ENCODE data around the gene PTMS. TPM values are rescaled to one million over a fixed set of nuclear protein-coding genes. Genes with fewer than 3 reads are reported as not detected.

PTMS gene
- total and polyA plus RNA-seq, 2 of the 13 experiments (the other 11 are each of a cell fraction or from before 2014, with no cell fraction given): 40.5 to 82.4 TPM

GRCh38 chr12:6759741-6760140 lies 6.4 kb upstream of the PTMS start:
- intact Hi-C loops (cut with micrococcal nuclease; ENCODE audit: unreplicated experiment): no loop called here
- ChIA-PET POLR2A (interaction anchor here (1.2 to 1.3 kb wide), 2 partner anchors 8 to 184 kb away, joined by 3 read pairs; partner anchors contain the start of gene C12orf57), CTCF (ENCODE audit: low intra/inter-chr PET ratio, low total read pairs) (no interaction called here)
- FAIRE-seq (no peak), DNase-seq (ENCODE audit: low spot score) (no peak), ATAC-seq (no peak)
- Histone ChIP-seq H3K4me1 (ENCODE audit: insufficient read depth, low read length) (peaks cover 58% of the 10 kb centered on the region), H3K27ac (ENCODE audit: extremely low read length, insufficient read depth, low read length) (no peak overlapping the region), H3K27me3 (ENCODE audit: control insufficient read depth in 1 of 2, insufficient read depth in 2 of 2, low read length in 2 of 2) (no peaks in the 10 kb centered on the region), H4K20me1 (ENCODE audit: insufficient read depth, low read length) (no peaks in the 10 kb centered on the region), H2AFZ (ENCODE audit: low read length) (no peak overlapping the region), H3K9me3 (ENCODE audit: low read length) (no peaks in the 10 kb centered on the region), H3K9ac (ENCODE audit: insufficient read depth, low read depth, low read length) (no peak overlapping the region), H3K36me3 (replicated peaks in 1 of 2; ENCODE audit: control insufficient read depth in 1 of 2, insufficient read depth in 2 of 2, low read length in 2 of 2) (no peaks in the 10 kb centered on the region), H3K79me2 (ENCODE audit: insufficient read depth, low read length) (no peaks in the 10 kb centered on the region), H3K4me3 (replicated peaks in 1 of 3; ENCODE audit: insufficient read depth in 1 of 3, low read depth in 2 of 3, low read length in 3 of 3) (no peak overlapping the region), H3K4me2 (ENCODE audit: low read depth, low read length) (peak overlapping the region; percentile 41)
- BruUV-seq (replicated peaks): no TSS peak
- in situ Hi-C loops (cut with HindIII; ENCODE audit: extremely low pct_ligation_motif_present, low pct_unique_long_range_greater_than_20kb): no loop called here
- WGBS (ENCODE audit: low lambda C conversion rate): 65% methylated on average over 5 of the region's 5 CpGs
- TF ChIP-seq RNF2 (conservative IDR thresholded peaks at IDR 0.05; ENCODE audit: low read depth): no peak
- no peak for TF ChIP-seq GLMP (CRISPR knock-in tag; IDR thresholded peaks at IDR 0.05; ENCODE audit: borderline replicate concordance)
- TF ChIP-seq HDAC2 (CRISPR knock-in tag; IDR thresholded peaks at IDR 0.05): no peak
- no peak for TF ChIP-seq SALL2 (CRISPR knock-in tag; IDR thresholded peaks at IDR 0.05)
- no peak for TF ChIP-seq ARHGAP35 (CRISPR knock-in tag; IDR thresholded peaks at IDR 0.05; ENCODE audit: borderline replicate concordance)
- no peak for TF ChIP-seq GMEB1 (CRISPR knock-in tag; IDR thresholded peaks at IDR 0.05; ENCODE audit: borderline replicate concordance)
- TF ChIP-seq USF2 (IDR thresholded peaks at IDR 0.05; ENCODE audit: low read depth, low read length): no peak
- TF ChIP-seq USF2 (CRISPR knock-in tag; IDR thresholded peaks at IDR 0.05; ENCODE audit: borderline replicate concordance): no peak
- no peak for TF ChIP-seq NR2F1 (CRISPR knock-in tag; IDR thresholded peaks at IDR 0.05)
- TF ChIP-seq ATM (IDR thresholded peaks at IDR 0.05; ENCODE audit: borderline replicate concordance): no peak
- TF ChIP-seq NRL (CRISPR knock-in tag; IDR thresholded peaks at IDR 0.05; ENCODE audit: borderline replicate concordance): no peak
- no peak for TF ChIP-seq NR2F6 (IDR thresholded peaks at IDR 0.05)
- no peak for TF ChIP-seq NR2F6 (CRISPR knock-in tag; IDR thresholded peaks at IDR 0.05)
- no peak for TF ChIP-seq ZNF496 (CRISPR knock-in tag; IDR thresholded peaks at IDR 0.05; ENCODE audit: insufficient replicate concordance)
- TF ChIP-seq ZNF883 (CRISPR knock-in tag; IDR thresholded peaks at IDR 0.05; ENCODE audit: not compliant biosample characterization): no peak
- TF ChIP-seq AKAP8 (CRISPR knock-in tag; IDR thresholded peaks at IDR 0.05): no peak

All from HepG2 (cell line).